ENCODE data around the gene SLC37A3.
"Not testable (repeated sequence)": the region's sequence is repeated elsewhere in the genome, so short reads cannot be mapped to it uniquely, and the experiment has no call there.

Gene SLC37A3

DNA sequence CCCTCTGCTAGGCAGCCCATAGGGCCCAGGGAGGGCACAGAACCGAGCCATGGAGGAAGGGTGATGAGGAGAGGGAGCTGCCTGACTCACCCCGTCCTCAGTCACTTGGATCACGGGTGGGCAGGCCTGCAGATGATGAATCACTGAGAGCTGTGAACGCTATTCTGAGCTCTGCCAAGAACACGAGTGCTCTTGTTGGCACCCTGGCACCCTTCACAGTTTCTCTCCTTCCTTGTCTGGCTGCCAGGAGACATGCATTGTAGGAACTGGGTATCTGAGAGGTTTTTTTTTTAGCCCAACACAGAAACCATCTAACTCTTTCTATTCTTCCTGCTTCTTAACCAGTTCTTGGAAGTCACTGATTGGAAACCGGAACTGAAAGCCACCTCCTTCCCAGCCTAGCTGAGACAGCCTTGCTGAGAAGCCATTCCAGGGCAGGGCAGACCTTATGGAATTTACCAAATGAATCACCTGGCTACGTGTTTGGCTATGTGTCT is 82.1 kb downstream of the SLC37A3 start:
- intact Hi-C loops (cut with DNase I) = no loop called here
- peak; percentile 51 to 96 (median 74) for DNase-seq

DNA sequence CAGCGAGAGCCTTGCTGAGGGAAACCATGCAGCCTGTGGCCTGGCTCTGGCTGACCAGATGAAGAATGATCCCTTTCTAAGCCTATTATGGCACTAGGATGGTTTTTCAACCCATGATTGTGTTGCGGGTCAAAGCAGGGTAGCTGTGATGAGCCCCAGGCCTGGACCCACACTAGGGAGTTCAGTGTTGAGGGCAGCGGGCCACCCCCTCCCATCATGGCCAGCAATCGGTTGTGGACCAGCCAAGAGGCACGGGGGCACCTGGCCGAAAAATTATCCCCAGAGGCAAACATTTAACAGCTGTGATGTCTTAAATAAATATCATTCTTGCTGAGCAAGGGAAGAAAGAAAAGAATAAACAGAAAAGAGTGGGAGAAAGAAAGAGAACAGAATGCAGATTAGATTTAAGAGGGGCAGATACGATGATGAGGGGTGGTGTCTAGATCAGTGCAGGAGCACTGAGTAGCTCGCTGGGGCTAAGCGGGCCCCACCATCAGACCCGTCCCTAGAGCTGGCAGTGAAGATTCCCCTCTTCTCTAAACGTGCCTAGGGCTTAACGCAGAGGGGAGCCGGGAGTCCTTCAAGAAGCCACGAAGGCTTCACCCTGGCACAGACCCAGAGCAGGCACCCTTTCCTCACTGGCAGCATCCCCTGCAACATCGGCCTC is 82.7 kb downstream of the SLC37A3 start:
- peak in 1 of 10 donors; percentile 62 for DNase-seq
- intact Hi-C loops (cut with DNase I) = no loop called here

DNA sequence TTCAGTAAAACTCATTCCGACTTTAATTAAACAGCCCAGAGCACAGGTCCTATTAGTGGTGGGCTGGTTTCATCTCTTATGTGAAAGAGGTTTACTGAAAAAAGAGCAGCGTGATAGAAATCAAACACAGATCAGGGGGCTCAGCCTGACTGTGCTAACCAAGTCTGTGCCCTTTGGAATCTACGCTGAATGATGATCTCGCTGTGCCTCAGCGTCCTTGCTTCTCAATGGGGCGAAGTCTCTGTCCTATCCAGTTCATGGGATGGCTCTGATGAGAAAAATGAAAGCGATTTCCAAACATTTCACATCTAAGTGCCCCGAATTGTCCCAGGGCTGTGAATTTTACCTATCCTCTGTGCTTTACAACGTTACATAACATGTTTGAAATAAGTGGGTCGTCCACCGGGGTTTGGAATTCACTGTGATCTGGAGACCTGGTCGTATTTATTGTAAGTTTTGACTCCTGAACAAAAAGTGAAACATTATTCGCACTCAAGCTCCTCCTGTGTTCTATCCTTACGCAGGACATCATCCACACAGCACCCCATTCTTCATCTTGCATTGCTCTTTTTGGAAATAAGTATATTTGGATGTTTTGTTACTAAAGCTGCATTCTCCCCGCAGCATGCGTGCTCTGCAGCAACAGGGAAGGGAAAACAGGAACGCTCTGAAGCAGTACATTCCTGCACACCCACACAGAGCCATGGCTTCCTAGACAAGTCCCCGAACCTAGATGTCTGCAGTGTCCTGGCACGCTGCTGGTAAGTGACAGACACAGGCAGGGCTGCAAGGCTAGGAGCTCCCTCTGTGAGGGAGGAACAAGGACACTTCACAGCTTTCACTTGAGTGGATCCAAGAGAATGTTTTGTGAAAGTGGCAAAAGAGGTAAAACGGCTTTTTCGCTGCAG is 83.5 kb downstream of the SLC37A3 start:
- intact Hi-C loops (cut with DNase I) = no loop called here
- peak in 9 of 10 donors; percentile 16 to 95 (median 59) for DNase-seq

DNA sequence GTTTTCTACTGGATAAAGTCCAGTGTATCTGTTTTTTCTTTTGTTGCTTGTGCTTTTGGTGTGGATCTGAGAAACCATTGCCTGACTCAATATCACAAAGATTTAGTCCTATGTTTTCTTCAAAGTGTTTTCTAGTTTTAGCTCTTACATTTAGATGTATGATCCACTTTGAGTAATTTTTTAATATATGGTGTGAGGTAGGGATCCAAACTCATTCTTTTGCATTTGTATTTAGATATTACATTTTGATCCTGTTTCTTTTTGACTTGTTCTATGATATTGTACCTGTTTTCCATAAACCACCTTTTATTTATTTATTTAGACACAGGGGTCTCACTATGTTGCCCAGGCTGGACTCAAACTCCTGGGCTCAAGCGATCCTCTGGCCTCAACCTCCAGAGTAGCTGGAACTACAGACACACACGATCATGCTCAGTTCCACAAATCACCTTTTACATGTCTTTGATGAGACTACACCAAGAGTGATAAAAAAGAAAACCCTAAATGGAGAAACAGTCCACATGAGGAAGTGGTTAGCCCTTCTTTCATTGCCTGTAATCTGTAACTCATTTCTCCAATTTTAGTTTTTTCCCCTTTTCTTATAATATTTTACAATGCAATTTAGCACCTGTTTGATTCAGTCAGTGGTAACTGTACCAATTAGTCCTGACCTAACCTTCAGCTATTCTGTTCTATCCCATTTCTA is 86.0 kb downstream of the SLC37A3 start:
- intact Hi-C loops (cut with DNase I) = no loop called here

DNA sequence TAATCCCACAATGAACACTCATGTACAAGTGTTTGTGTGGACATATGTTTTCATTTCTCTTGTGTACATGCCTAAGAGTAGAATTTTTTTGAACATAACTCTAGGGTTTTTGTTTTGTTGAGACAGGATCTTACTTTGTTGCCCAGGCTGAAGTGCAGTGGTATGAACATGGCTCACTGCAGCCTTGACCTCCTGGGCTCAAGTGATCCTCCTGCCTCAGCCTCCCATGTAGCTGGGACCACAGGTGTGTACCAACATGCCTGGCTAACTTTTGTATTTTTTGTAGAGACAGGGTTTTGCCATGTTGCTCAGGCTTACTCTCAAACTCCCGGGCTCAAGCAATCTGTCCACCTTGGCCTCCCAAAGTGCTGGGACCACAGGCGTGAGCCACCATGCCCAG is 87.2 kb downstream of the SLC37A3 start:
- intact Hi-C loops (cut with DNase I) = not testable (repeated sequence)

More for the DNA sequence above, 86.0 kb downstream of the SLC37A3 start:
- DNase-seq = no peak

DNA sequence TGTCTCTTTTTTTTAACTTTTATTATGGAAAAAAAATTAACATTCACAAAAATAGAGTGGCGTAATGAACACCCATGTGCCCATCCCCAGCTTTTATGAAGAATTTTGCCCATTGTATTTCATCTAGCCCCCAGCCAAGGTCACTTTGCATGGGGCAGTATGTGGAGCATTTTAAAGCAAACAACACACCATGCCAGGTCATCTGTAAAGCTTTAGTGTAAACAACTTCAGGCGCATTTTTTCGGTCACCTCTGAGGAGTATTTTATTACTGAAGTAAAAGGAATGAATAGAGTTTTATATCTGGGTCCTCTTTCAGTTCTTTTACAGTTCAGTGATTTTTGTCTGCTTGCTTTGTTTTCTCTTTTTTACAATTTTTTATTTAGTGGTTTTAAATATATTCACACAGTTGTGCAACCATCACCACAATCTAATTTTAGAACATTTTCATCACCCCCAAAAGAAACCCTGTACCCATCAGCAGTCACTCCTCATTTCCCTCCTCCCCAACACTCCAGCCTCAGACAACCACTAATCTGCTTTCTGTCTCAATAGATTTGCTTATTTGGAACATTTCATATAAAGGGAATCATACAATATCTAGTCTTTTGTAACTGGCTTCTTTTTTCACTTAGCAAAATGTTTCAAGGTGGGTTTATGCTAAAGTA is 87.9 kb downstream of the SLC37A3 start:
- DNase-seq = no peak
- intact Hi-C loops (cut with DNase I) = no loop called here

More for the DNA sequence above, 87.2 kb downstream of the SLC37A3 start:
- not testable (repeated sequence) for DNase-seq

DNA sequence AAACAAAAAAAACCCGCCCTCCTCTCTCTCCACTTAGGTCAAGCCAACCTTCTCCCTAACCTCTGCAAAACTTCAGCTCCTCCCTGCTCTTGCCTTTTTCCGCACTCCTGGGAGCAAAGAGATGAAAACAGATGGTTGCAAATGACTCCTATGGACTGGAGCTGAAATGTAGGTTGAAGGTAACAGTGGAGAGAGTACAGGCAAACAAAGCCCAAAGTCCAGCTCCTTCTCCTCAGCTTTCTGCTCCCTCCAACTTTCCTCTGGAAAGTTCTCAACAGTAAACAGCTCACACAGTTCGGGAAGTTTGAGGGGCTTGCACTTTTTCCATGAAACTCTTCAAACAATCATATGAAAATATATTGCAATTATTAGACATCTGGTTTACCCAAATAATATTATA is 90.3 kb downstream of the SLC37A3 start:
- intact Hi-C loops (cut with DNase I) = loop anchor here (10.0 kb wide), 1 partner anchor 303 kb away; no protein-coding TSS in a partner anchor
- no peak for DNase-seq

DNA sequence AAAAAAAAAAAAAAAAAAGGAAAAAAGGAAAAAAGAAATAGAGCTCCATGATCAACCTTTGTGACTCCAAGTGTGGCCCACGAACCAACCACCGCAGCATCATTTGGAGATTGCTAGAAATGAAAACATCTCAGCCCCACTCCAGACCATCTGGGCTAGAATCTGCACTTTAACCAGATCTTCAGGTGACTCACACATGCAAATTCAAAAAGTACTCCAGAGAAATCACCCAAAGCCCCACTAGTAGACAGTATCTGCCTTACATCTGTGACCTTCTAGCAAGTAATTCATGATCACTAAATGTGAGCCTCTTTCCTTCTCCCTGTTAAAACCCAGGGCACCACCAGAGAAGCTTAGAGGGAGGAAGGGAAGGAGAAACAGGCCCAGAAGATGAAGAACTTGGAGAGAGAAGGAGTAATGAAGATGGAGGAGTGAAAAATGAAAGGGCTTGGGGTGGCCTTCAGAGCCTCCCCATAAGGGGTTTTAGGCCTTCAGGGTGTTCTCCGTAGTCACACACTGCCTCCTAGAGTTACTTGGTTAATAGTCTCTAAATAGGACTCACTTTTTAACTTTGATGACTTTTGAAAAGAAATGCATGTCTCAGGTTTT is 94.0 kb downstream of the SLC37A3 start:
- intact Hi-C loops (cut with DNase I) = loop anchor here (10.0 kb wide), 1 partner anchor 299 kb away; no protein-coding TSS in a partner anchor
- no peak for DNase-seq

DNA sequence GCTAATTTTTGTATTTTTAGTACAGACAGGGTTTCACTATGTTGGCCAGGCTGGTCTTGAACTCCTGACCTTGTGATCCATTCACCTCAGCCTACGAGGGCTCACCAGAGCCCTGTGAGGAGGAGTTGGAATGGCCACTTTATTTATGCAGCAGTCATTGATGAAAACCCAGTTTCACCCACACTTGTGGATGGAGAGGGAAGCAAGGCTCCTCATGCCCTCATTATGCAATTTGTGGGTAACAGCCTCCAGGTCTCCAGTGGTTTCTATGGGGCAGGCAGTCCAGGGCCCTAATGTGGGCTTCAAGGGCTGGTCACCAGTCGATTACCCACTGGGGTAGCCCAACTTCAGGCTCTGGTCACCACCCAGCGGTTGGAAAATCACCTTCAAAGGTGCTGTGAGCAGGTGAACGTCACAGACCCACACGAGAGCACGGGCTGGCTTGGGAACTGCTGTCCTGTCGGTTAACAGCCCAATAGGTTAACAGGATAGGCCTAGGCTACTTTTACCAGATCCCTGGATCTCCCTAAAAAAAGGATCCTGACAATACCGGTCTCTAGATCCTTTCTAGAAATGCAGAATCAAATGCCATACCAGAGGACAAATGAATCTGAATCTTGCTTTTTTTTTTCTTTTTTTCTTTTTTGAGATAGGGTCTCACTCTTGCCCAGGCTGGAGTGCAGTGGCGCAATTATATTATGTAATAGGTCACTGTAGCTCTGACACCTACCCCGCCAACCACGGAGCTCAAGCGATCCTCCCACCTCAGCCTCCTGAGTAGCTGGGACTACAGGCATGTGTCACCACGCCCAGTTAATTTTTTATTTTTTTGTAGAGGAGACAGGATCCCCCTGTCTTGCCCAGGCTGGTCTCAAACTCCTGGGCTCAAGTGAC is 97.8 kb downstream of the SLC37A3 start:
- no peak for DNase-seq
- intact Hi-C loops (cut with DNase I) = loop anchor here (10.0 kb wide), 1 partner anchor 296 kb away; no protein-coding TSS in a partner anchor

DNA sequence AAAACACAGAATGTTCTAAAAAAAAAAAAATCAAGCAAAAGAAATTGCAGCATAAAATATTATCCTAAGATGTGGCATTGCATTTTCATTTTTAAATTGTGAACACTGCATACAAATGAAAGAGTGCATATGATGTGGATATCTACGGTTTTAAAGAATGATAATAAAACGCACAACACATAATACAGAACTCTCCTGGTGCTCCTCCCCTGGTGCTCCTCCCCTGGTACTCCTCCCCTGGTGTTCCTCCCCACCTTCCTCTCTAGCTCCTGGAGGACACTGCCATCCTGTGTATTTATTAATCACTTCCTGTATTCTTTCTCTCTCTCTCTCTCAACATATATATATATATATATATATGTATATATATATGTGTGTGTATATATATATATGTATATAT is 100.1 kb downstream of the SLC37A3 start:
- no peak for DNase-seq
- intact Hi-C loops (cut with DNase I) = no loop called here

DNA sequence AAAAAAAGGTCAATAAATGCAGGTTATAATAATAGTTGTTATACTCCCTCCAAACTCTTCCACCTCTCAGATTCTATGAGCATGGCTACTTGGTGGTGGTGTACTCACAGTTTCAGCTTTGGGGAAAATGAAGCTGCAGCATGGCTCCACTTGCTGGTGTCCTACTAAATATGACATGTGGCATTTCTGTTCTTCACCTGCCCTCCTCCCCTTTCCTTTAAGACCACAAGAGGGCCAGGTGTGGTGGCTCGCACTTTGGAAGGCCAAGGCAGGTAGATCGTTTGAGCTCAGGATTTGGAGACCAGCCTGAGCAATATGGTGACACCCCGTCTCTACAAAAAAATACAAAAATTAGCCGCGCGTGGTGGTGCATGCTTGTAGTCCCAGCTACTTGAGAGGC is 101.1 kb downstream of the SLC37A3 start:
- intact Hi-C loops (cut with DNase I) = no loop called here
- DNase-seq = no peak

DNA sequence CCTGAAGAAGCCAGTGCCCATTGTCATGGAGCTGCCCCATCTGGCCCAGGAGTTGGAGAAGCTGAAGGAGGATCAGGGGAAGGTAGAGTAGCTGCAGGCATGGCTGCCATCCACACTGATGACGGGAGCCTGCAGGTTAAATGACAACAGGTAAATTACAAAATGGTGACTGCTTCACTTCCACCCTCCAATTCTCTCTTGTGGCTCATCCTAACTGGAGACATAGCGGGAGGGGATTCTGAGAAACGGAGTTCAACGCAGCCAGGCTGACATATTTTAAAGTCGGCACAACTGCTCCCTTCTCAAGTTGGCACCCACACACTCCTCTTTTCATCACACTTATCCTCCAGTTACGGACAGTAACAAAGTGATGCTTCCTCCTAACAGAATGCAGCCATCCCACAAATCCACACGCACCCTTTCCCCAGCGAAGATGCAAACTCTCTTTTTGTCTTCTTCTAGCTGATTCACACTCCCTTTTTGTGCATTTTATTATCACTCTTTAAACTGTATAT is 103.0 kb downstream of the SLC37A3 start:
- no peak for DNase-seq
- intact Hi-C loops (cut with DNase I) = no loop called here

DNA sequence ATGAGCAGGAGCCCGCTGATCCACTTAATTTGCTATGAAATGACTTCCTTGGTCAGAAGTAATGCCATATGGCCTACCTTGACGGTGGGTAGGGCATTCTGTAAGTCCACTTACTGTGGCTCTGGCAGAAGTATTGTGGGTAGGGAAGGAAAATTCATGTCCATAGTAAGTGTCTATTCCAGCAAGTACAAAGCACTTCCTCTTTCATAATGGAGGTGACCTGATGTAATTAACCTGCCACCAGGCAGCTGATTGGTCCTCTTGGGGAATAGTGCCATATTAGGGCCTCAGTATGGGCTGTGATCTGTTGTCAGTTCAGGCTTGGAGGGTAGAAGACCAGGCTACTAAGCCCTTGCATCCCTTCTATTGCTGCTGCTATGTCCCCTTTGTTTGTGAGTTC is 103.9 kb downstream of the SLC37A3 start:
- no peak for DNase-seq
- intact Hi-C loops (cut with DNase I) = no loop called here

DNA sequence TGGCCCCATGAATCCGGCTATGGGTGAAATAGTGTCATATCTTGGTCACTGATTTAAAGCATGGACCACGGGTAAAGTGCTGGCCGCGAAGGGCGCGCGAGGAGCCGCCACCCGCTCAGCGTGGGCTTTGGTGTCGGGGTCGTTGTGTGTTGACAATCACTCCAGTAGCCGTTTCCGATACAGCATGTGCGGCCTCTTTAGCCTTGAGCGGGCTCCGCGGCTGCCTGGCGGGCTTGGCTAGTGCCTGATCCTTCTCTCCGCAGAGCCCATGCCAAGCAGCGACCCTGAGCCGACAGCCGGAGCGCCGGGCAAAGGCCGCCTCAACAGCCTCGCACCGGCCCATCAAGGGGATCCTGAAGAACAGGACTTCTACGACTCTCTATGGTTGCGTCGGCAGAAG is 105.9 kb downstream of the SLC37A3 start:
- intact Hi-C loops (cut with DNase I) = no loop called here
- peak in 1 of 10 donors; percentile 82 for DNase-seq

DNA sequence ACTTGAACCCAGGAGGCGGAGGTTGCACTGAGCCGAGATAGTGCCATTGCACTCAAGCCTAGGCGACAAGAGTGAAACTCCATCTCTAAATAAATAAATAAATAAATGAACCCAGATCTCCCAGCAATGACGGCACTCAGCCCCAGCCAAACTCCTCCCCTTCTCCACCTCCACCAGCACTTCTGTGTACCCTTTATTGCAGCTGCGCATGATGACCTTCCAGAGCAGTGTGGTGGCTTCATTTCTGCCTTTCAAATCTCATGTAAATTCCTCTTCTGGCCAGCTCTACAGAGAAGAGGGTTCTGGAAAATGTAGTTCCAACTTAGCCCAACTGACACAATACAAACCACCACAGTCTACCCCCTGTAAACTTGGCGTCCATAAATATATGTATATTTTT is 108.5 kb downstream of the SLC37A3 start:
- intact Hi-C loops (cut with DNase I) = no loop called here
- DNase-seq = peak in 1 of 10 donors; percentile 34

DNA sequence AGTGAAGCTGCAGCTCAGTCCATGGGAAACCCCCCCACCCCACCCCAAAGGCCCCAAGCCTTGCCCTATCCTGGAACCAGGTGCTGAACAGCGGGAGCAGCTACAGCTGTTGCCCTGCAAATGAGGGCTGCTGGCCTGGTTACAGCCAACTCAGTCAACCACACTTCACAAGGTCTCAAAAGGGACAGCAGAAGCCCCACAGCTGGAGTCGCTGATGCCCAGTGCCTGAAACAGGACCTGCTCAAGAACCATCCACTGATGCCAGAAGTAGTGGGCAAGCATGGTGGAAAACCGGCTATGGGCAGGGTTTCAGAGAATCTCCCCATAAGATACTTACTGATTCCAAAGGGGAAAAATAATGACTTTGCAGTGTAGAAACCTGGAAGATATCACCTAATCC is 110.3 kb downstream of the SLC37A3 start:
- intact Hi-C loops (cut with DNase I) = no loop called here
- peak in 2 of 10 donors; percentile 21 to 55 for DNase-seq

DNA sequence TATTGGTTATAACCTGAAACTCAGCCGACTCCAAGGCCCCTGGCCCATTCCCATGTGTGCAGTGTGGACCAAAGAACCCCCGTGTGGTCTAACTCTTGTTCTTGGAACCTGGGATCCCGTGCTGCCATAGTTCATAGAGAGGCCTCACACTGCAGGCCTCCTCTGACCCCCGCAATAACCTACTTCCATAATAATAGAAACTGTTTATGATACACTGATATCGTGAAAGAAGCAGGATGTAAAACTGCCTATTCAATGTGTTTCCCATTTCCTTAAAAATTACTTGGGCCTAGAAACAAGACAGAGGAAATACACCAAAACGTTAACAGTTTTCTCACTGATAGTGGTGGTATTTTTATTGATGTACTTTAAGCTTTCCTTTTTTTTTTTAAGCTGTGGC is 112.4 kb downstream of the SLC37A3 start:
- intact Hi-C loops (cut with DNase I) = no loop called here

DNA sequence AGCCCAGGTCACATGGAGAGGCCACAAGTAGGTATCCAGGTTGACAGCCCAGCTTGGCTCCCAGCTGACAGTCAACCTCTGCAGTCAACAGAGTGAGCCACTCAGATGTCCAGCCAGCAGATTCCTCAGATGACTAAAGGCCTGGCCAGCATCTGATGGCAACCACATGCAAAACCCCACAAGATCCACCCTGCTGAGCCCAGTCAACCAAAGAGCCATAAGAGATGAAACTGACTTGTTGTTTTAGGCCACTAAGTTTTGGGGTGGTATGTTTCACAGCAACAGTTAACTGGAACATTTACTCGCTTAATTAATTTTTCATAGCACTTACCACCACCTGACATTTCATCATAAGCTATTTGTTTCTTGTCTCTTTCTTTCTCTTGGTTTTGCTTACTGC is 114.3 kb downstream of the SLC37A3 start:
- intact Hi-C loops (cut with DNase I) = no loop called here
- DNase-seq = peak in 1 of 10 donors; percentile 24

More for the DNA sequence above, 112.4 kb downstream of the SLC37A3 start:
- peak in 1 of 10 donors; percentile 12 for DNase-seq

Data from posterior cingulate gyrus (tissue), 11 donors.